Measurements from ENCODE around the gene TNPO3.
"Not testable (repeated sequence)": the region's sequence is repeated elsewhere in the genome, so short reads cannot be mapped to it uniquely, and the experiment has no call there.

Gene TNPO3

DNA sequence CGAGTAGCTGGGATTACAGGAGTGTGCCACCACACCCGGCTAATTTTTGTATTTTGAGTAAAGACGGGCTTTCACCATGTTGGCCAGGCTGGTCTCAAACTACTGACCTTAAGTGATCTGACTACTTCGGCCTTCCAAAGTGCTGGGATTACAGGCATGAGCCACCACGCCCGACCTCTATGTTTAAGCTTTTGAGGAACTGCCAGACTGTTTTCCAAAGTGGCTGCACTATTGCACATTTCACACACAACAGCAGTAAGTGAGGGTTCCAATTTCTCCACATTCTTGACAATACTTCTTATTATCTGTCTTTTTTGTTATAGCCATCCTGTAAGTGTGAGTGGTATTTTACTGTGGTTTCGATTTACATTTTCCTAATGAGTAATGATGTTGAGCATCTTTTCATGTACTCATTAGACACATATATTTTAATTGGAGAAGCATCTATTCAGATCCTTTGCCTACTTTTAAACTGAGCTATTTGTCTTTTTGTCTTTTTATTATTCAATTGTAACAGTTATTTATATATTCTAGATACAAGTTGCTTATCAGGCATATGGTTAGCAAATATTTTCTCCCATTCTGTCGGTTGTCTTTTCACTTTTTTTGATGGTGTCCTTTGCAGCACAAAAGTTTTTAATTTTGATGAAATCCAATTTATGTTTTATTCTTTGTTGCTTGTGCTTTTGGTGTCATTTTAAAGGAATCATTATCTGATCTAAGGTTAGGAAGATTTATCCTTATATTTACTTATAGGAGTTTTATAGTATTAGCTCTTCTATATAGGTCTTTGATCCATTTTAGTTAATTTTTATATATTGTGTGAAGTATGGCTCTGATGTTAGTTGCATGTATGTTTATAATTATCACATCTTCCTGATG is 130.0 kb downstream of the TNPO3 start:
- in situ Hi-C loops (cut with MboI; ENCODE audit: low sequenced_read_pairs): no loop called here

DNA sequence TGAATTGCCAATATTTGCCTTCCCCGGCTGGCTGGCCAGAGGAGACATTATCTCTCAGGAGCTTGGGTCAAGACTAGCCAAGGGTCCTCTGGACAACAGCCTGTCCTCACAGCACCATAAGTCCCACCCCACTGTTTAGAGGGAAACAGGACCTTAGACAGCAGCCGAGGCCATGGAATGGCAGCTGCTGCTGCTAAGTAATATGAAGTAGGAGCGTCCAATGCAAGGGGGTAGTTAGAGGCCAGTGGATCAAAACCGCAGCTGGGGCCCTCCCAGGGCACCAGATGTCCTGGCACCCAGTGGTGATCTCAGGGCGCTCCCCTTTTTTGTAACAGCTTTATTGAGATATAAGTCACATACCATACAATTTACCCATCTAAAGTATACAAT is 131.5 kb downstream of the TNPO3 start:
- in situ Hi-C loops (cut with MboI; ENCODE audit: low sequenced_read_pairs): no loop called here

DNA sequence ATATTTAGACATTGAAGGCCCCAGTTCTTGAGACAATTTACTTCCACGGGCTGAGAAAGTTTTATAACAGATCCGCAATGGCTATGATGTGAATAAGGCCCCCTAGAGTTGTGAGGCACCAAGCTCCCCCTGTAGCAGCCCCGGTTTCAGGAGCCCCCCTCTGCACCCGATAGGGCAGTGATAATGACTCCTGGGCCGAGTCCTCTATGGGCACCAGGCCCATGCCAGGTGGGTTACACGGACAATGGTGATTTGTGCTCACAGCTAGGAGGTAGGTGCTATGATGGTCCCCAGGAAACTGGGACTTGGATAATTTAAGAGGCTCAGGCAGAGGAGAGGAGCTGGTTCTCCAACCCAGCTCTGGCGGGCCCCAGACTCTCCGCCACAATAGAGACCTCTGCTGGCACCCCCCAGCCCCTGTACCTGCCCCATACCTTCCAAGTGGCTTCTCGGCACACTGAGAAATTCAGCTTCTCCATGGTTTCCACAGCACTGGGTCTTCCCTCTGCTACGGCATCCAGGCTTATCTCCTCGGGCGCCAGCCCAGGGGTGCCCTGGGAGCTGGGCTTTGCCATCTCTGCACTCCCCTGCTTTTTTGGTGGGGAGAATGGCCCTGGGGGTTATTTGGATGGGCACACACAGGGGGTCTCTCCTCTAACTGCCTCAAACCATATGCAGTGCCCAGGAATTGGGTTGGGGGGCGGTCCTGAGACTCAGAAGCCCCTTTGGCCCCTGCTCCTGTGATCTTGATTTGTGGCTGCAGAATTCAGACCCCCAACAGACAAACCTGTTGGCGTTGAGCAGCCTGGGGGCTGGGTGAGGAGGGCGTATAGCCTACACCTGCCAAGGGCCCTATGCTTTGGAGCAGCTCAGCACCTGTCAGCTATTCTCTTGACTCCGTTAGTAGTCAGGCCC is 132.2 kb downstream of the TNPO3 start:
- in situ Hi-C loops (cut with MboI; ENCODE audit: low sequenced_read_pairs): no loop called here

DNA sequence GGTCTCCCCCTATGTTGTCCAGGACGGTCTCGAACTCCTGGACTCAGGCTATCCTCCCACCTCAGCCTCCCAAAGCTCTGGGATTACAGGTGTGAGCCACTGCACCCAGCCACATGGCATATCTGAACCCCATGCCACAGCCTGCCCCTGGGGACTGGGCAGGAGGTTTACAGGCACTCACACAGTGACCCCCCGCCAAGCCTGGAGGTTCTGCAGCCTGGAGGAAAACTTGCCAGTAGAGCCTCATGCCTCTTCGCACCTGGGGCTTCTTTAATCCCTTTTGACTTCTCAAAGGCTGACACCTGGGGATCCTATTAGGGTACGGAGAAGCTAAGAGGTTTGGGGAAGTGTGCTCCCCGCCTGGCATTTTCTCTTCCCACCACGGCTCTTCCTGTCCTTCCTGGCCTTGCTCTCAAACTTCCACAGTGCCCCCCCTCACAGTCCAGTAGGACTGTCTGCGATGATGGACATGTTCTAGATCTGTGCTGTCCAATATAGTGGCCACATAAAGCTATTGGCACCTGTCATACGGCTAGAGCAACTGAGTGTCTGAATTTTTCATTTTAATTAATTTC is 133.0 kb downstream of the TNPO3 start:
- in situ Hi-C loops (cut with MboI; ENCODE audit: low sequenced_read_pairs): no loop called here

DNA sequence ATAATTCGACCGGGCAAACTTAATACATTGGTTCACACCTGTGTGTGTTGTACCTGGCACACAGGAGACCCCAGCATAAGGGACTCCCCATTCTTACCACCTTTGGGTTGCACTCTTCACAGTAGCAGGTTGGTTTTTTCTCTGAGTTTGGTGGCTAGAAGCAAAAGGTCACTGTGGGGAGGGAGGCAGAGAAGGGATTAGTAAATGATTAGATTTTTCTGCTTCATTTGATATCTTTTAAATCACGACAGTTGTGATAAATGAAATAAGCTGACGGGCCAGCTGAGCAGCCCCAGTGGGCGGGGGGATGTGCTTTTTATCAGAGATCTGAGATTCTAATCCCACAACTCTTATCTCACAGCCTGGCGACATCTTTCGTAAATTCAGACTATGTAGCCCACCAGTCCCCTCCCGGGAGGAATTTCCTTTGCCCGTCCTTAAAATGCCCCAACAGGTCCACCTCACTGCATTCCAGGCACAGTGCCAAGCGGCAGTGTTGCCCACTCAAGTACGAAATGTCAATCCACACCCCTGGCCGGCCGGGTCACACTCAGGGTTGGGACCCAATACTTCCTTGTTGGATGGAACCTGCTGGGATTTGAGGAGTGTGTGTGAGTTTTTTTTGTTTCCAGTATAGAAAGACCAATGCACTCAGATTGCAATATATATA is 133.9 kb downstream of the TNPO3 start:
- in situ Hi-C loops (cut with MboI; ENCODE audit: low sequenced_read_pairs): no loop called here

DNA sequence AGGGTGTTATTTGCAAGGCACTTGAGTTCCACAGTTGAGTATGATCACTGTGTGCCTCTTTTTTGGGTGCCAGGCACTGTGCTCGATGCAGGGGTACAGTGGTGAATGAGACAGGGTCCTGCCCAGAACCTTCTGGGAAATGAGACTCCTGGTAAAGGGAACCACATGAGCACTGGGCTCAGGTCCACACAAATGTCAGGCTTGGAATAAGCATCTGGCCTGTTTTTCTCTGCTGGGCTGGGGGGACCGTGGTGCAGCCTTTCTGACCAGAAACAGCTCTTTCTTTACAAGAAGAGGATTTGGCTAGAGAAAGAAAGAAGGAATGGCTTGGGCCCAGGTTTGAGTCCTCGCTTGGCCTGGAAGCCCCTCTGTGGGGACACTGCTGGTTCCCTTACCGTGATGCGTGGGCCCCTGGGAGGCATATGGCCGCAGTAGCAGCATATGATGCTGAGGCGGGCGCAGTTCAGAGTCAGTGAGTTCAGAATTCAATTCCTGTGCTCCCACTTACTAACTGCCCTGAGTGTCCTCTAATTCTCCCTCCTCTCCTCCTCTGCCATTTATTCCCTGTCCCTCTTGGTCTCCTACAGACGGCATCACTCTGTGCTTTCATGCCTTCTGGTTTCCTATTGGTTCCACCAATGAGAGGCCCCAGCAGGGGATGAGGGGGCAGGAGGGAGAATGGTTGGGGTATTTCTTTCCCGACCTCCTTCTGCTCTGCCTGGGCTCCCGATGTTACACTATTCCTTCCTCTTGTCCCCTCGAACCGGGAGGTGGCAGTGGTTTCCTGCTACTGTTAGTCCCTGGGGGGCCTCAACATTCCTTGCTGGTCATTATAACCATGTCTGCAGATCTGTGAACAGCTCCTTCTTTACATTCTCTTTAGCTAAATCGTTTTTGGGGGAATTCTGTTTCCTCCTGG is 134.8 kb downstream of the TNPO3 start:
- in situ Hi-C loops (cut with MboI; ENCODE audit: low sequenced_read_pairs): no loop called here

DNA sequence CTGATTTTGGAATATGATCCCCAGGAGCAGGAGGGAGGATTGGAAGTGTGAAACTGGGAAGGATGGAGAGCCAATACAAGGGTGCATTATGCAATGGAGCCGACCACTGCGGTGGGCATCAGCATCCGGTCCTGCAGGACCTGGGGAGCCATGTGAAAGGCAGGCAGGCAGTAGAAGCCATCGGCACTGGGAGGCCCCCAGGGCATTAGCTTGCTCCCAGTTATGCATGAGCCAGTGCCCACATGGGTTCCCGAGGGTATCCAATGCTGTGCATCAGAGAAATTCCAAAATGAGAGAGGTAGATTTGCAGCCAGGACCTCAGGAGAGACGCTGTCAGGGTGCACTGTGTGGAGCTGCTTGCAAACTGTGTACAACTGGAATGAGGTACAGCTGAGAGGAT is 135.7 kb downstream of the TNPO3 start:
- in situ Hi-C loops (cut with MboI; ENCODE audit: low sequenced_read_pairs): no loop called here

DNA sequence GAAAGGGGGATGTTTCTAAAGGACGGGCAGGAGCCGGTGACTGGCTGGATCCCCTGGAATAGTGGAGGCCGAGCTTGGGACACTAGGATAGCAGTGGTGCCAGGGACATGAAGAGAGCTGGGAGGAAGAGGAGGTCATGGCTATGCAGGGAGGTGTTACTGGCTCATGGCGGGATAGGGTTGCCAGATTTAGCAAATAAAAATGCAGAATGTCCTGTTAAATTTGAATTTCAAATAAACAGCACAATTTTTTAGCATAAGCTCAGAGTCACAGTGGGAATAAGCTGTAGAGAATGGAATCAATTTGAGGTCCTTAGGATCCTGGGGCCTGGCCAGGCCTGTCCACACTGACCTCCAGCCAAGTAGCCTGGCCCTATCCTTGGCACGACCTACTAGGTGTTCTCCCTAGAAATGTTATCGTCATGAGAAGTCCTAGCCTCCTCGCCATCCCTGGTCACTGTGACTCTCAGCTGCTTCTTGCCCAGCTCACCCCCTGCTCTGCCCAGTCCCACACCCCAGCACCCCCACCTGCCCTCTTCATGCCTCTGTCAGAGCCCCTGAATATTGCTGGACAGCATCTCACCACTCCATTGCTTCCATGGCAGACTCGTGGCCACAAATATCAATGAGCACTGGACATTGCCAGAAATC is 136.8 kb downstream of the TNPO3 start:
- in situ Hi-C loops (cut with MboI; ENCODE audit: low sequenced_read_pairs): no loop called here

DNA sequence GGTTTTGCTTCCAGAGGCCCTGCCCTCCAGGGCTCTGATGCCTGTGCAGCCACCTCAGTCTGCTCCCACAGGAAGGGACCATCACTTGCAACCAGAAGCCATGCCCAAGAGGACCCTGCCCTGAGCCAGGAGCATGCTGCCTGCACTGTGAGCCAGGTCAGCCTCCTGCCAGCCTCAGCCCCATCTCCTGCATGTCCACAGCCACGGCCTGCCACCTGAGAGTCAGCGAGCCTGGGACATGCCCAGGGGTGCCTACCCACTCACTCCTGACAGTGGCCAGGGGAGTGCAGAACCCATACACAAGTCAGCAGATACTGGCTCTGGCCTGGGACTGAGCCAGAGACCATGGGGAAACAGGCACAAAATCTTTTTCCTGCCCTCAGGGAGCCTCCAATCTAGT is 137.8 kb downstream of the TNPO3 start:
- in situ Hi-C loops (cut with MboI; ENCODE audit: low sequenced_read_pairs): no loop called here

DNA sequence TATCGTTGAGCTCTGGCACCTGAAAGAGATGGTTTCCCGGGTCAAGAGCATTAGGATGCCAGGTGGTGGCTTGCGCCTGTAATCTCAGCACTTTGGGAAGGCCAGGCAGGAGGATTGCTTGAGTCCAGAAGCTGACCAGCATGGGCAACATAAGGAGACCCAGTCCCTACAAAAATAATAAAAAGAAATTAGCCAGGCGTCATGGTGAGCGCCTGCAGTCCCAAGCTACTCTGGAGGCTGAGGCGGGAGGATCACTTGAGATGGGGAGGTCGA is 138.3 kb downstream of the TNPO3 start:
- in situ Hi-C loops (cut with MboI; ENCODE audit: low sequenced_read_pairs): no loop called here

DNA sequence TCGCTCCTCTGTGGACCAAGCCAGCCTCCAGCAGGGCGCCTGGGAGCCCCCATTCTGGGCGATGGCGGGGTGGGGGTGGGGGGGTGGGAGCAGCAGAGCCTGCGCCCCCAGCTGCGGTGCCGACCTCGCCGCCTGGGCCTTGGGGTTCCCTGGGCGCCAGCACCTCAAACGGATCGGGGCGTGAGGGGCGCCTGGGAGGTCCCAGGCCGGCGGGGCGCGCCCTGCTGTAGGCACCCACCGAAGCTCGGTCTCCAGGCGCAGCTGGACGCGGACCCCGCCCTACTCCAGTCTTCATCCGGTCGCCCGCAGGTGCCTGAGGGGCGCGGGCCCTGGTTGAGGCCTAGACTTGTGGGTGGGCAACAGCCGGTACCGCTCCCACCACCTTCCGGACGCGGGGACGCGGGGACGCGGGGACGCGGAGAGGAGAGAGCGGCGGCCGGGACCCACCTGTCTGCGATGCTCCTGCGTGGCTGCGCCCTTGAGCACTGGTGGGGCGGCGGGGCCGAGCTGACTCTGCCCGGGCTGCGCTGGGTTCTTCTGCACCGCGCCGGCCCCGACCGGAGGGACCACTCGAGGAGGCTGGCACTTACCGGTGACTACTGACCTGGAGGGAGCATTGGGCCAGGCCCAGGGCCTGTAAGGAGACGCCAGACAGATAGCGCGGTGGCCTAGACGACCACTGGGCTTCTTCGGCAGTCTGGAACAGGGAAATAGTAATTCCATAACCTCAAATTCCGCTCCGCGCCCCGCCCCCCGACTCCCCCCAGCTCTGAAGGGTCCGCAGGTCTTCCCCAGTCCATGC is 138.9 kb downstream of the TNPO3 start:
- in situ Hi-C loops (cut with MboI; ENCODE audit: low sequenced_read_pairs): no loop called here

DNA sequence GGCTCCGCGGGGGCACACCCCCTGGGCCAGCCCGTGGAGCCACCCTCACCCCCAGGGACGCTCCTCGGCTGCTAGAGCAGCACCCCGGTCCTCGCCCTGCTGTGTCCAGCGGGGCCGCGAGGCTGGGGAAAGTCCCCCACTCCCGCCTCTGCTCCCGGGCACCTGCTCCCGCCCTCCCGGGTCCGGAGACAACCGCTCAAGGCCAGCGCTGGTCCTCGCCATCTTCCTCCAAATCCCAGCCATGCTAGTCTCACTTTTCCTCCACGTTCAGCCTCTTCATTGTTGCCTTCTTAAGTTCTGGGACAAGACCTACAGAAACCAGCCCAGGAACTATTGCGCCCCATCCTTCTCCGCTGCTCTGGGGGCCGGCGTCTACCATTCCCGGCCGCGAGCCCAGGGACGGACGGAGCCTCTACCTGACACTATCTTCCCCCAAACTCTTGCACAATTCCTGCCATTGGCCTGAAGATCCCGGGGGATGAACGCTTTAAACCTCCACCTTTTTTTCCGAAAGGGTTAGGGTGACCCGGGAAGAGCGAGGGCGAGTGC is 139.6 kb downstream of the TNPO3 start:
- in situ Hi-C loops (cut with MboI; ENCODE audit: low sequenced_read_pairs): no loop called here

DNA sequence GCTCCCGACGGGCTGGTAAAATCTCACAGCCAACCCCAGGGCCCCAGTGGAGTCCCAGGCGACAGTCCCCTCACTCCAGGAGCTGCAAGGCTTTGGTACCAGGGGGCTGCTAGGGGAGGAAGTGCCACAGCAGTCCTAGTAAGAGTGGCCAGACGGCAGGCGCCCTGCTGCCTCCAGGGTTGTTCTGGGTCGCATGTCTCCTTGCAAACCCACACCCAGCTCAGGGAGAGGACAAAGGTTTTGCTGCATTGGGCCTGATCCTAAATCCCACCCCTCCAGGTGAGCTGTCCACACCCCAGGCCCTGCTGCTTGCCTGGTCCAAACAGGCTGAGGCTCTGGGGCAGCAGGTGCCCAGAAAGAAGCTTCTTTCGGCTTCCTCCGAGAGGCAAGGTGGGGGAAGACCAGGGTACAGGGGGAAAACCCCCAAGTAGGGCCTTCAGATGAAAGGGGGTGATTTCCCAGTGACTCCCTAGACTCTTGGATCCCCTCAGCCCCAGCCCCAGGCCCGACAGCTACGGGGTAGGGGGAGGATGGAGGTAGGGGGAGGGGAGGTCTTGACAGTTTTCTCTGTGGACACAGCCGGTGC is 140.3 kb downstream of the TNPO3 start:
- in situ Hi-C loops (cut with MboI; ENCODE audit: low sequenced_read_pairs): no loop called here

DNA sequence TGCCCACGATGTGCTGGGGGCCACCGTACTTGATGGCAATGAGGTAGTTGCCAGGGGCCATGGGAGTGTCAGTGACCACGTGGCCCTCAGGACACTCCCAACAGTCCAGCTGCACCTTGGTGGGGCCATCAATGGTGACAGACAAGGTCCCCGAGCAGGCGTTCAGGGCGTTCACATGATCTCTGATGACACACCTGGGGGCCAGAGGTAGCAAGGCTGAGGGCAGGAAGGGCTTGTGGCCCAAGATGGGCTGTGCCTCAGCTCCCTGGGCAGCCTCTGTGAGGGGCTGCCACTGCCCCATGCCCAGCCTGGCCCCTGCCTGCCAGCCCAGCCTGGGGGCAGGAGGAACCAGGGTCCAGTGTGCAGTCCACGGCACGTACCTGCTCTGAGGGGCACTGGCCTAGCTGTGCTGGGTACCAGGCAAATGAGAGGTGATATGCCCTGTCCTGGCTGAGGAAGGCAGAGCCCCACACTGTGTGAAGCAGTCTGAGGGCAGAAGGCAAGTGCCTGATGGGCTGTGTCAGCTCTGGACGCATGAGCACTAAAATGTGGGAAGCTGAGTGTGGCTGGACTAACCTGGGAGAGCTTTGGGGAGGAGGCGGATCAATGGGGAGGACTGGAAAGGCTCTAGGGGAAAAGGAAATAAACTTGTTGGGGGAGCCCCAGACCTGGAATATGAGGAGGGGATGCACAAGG is 140.9 kb downstream of the TNPO3 start:
- in situ Hi-C loops (cut with MboI; ENCODE audit: low sequenced_read_pairs): no loop called here

DNA sequence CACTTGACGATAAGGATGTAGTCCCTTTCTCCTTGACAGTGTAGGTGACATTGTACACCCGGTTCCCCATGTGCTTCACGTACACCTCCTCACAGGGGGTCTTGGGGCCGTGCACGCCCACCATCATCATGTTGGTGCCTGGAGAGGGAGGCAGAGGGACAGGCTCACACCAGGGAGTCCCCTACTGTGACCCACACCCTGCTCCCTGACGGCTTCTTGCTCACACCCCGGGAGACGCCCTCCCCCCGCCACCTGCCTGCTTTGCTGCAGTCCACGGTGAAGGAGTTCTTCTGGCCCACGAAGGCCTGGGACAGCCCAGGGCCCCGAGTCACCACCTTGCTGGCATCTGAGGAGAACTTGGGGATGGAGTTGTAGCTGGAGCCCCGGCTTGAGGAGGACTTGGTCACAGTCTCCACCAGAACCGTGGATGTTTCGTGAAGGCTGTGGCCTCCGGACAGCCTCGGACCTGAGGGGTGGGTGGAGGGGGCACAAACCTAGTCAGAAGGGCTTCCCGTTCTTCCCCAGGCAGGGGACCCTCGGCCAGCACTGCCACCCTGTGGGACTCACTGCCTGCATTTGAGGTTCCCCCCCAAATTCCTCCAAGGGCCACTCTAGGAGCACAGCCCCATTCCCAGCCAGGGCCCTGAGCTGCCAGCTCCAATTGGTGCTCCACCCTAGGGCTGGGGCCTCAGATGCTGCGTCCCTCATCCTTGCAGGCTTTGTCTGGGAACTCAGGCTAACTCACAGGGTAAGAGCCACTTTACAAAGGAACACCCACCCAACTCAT is 142.0 kb downstream of the TNPO3 start:
- in situ Hi-C loops (cut with MboI; ENCODE audit: low sequenced_read_pairs): not testable (repeated sequence)

DNA sequence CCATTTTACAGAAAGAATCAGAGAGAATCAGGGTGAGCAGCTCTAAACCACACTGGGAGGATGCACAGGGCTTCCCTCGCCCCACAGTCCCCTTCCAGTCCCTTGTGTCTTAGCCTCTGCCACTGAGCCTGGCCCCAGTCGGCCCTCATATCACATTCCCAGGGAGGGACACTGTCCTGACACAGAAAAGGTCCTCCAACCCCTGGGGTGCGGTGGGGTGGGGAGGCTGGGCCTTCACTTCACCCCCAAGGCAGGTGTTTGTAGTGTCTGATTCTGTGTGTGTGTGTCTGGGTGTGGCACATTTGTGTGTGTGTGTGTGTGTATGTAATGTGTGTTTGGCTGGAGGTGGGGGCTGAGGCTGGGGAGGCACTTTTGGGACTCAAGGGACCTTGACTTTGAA is 142.6 kb downstream of the TNPO3 start:
- in situ Hi-C loops (cut with MboI; ENCODE audit: low sequenced_read_pairs): no loop called here

Measured in HL-60/S4 treated with retinoic acid at 250 ng/mL for 4 days and 3 days (cell line).